ENCODE measurements around the gene ZNF444. TPM values are rescaled to one million over a fixed set of nuclear protein-coding genes. Genes with fewer than 3 reads are reported as not detected.

Gene ZNF444
- total RNA-seq, 1 experiment from 2014 or later = 31.7 TPM

DNA sequence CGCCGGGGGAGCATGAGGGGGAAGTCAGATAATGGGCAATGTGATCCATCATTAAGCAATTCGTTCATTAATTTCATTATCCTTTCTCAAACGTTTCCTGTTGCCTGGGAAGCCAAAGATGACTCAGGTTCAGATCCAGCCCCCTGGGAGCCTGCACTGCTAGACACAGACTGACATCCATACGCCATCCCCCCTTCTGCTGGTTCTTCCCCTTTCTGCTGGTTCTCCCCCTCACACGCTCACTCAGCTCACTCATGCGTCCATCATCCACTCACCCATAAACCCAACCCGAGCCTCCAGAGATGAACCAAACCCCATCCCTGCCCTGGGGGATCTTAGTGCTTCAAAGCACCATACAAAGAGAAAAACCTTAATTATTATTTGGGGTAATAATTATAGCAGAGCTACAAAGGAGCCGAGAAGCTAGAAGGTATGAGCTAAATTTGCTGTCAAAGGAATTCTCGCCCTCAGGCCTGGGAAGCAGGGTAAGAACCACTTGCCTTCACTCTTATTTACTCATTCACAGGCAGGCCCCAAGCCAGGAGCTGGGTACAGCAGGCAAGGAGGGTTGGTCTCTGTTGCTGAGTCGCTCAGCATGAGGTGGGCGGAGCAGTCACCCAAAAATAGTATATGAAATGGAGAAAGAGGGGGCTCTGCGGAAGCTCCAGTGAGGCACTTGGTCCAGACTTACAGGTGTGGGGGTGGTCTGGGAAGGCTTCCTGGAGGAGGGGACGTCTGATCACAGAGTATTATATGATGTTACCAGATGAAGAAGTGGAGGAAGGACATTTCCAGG lies 7.0 kb upstream of the ZNF444 start:
- H3K36me3 ChIP-seq (ENCODE audit: control insufficient read depth in 1 of 2, insufficient read depth in 2 of 2, low read length in 2 of 2) = no peaks in the 10 kb centered on the region
- intact Hi-C loops (cut with micrococcal nuclease) = no loop called here
- no peaks in the 10 kb centered on the region for H3K9me2 ChIP-seq (ENCODE audit: insufficient read depth)
- no peak overlapping the region for H3K9ac ChIP-seq (ENCODE audit: low read length)
- H3K4me3 ChIP-seq (replicated peaks in 1 of 2; ENCODE audit: low read depth in 1 of 2, low read length in 2 of 2) = no peak overlapping the region
- ChIA-PET RAD21 (ENCODE audit: low non-redundant PET in 1 of 2, low total read pairs in 2 of 2, uncharacterized antibody in 2 of 2, unreplicated experiment in 2 of 2) (no interaction called here), POLR2A (no interaction called here), CTCF (no interaction called here)
- no peaks in the 10 kb centered on the region for H3K9me3 ChIP-seq (ENCODE audit: control insufficient read depth in 1 of 2, insufficient read depth in 1 of 2, low read depth in 1 of 2, low read length in 2 of 2)
- DNase-seq (ENCODE audit: low read depth, low spot score) (no peak), ATAC-seq (0 out of 2 replicates have a peak, but pooled peaks have one; percentile 36)
- H3K79me2 ChIP-seq (ENCODE audit: insufficient read depth, low read length) = no peaks in the 10 kb centered on the region
- H3K4me2 ChIP-seq (ENCODE audit: low read length) = peak overlapping the region; percentile 35; the same call in 1 of the 2 replicates
- TF ChIP-seq CEBPB (IDR thresholded peaks at IDR 0.05; ENCODE audit: low read depth) (no peak), ELF1 (IDR thresholded peaks at IDR 0.05; ENCODE audit: borderline replicate concordance, low read depth) (no peak), FOSL1 (IDR thresholded peaks at IDR 0.05; ENCODE audit: low read depth) (no peak), POLR2A (IDR thresholded peaks at IDR 0.05; ENCODE audit: borderline replicate concordance, extremely low read depth, insufficient read depth, insufficient read length) (no peak), EZH2phosphoT487 (IDR thresholded peaks at IDR 0.05; ENCODE audit: borderline replicate concordance) (no peak)
- H3K27ac ChIP-seq (ENCODE audit: low read depth, low read length) = no peak overlapping the region
- peaks cover 3 to 9% of the 10 kb centered on the region in 2 experiments; a peak in 3 of 4 replicates for H3K4me1 ChIP-seq (ENCODE audit: control insufficient read depth in 1 of 2, insufficient read depth in 2 of 2, low read length in 2 of 2)
- no peak overlapping the region for H2AFZ ChIP-seq (ENCODE audit: low read depth, low read length, poor library complexity, severe bottlenecking)
- H3K27me3 ChIP-seq (ENCODE audit: insufficient read depth, low read length) = no peaks in the 10 kb centered on the region
- no TSS peak for BruUV-seq (replicated peaks)
- H4K20me1 ChIP-seq (ENCODE audit: insufficient read depth) = no peaks in the 10 kb centered on the region

DNA sequence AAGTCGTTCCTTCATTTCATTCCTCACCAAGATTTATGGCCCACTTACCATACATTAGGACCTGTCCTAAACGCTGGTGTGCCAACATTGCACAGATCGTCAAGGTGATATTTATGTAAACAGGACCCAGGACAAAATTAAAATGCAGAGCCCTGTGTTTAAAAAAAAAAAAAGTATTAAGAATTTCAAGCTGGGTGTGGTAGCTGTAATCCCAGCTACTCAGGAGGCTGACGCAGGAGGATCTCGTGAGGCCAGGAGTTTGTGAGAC lies 6.5 kb upstream of the ZNF444 start:
- POLR2A ChIA-PET = no interaction called here
- H3K27ac ChIP-seq (ENCODE audit: low read depth, low read length) = no peak overlapping the region
- no peaks in the 10 kb centered on the region for H3K27me3 ChIP-seq (ENCODE audit: insufficient read depth, low read length)
- H3K79me2 ChIP-seq (ENCODE audit: insufficient read depth, low read length) = no peaks in the 10 kb centered on the region
- H3K36me3 ChIP-seq (ENCODE audit: control insufficient read depth in 1 of 2, insufficient read depth in 2 of 2, low read length in 2 of 2) = no peaks in the 10 kb centered on the region
- H3K4me1 ChIP-seq (ENCODE audit: control insufficient read depth in 1 of 2, insufficient read depth in 2 of 2, low read length in 2 of 2) = peaks cover 3 to 9% of the 10 kb centered on the region in 2 experiments; a peak in 3 of 4 replicates
- no peak overlapping the region for H3K9ac ChIP-seq (ENCODE audit: low read length)
- H4K20me1 ChIP-seq (ENCODE audit: insufficient read depth) = no peaks in the 10 kb centered on the region
- RAD21 ChIA-PET (ENCODE audit: low non-redundant PET in 1 of 2, low total read pairs in 2 of 2, uncharacterized antibody in 2 of 2, unreplicated experiment in 2 of 2) = no interaction called here
- no peak overlapping the region for H3K4me3 ChIP-seq (replicated peaks in 1 of 2; ENCODE audit: low read depth in 1 of 2, low read length in 2 of 2)
- TF ChIP-seq, protein P1, sequence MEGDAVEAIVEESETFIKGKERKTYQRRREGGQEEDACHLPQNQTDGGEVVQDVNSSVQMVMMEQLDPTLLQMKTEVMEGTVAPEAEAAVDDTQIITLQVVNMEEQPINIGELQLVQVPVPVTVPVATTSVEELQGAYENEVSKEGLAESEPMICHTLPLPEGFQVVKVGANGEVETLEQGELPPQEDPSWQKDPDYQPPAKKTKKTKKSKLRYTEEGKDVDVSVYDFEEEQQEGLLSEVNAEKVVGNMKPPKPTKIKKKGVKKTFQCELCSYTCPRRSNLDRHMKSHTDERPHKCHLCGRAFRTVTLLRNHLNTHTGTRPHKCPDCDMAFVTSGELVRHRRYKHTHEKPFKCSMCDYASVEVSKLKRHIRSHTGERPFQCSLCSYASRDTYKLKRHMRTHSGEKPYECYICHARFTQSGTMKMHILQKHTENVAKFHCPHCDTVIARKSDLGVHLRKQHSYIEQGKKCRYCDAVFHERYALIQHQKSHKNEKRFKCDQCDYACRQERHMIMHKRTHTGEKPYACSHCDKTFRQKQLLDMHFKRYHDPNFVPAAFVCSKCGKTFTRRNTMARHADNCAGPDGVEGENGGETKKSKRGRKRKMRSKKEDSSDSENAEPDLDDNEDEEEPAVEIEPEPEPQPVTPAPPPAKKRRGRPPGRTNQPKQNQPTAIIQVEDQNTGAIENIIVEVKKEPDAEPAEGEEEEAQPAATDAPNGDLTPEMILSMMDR (IDR thresholded peaks at IDR 0.05 in 2 of 3, conservative IDR thresholded peaks at IDR 0.05 in 1 of 3; ENCODE audit: borderline replicate concordance in 1 of 3, insufficient read depth in 1 of 3, low read depth in 2 of 3, low read length in 2 of 3) = no peak
- TF ChIP-seq EZH2 (IDR thresholded peaks at IDR 0.05) = no peak
- no peak for TF ChIP-seq SRF (IDR thresholded peaks at IDR 0.05; ENCODE audit: low read depth)
- TF ChIP-seq YY1 (IDR thresholded peaks at IDR 0.05; ENCODE audit: extremely low read depth, insufficient replicate concordance, low read depth, low read length) = no peak
- TF ChIP-seq JUND (IDR thresholded peaks at IDR 0.05) = no peak
- TF ChIP-seq ZNF274 (IDR thresholded peaks at IDR 0.05; ENCODE audit: low read depth, low read length) = no peak
- TF ChIP-seq EZH2phosphoT487 (IDR thresholded peaks at IDR 0.05; ENCODE audit: borderline replicate concordance) = no peak
- TF ChIP-seq EGR1 (IDR thresholded peaks at IDR 0.05; ENCODE audit: low read depth) = no peak
- TF ChIP-seq RAD21 (IDR thresholded peaks at IDR 0.05; ENCODE audit: low read depth) = no peak
- CTCF ChIA-PET = no interaction called here
- no peaks in the 10 kb centered on the region for H3K9me2 ChIP-seq (ENCODE audit: insufficient read depth)
- no peaks in the 10 kb centered on the region for H3K9me3 ChIP-seq (ENCODE audit: control insufficient read depth in 1 of 2, insufficient read depth in 1 of 2, low read depth in 1 of 2, low read length in 2 of 2)
- intact Hi-C loops (cut with micrococcal nuclease) = no loop called here
- H2AFZ ChIP-seq (ENCODE audit: low read depth, low read length, poor library complexity, severe bottlenecking) = no peak overlapping the region
- ATAC-seq (no peak), DNase-seq (ENCODE audit: low read depth, low spot score) (no peak)
- no peak overlapping the region for H3K4me2 ChIP-seq (ENCODE audit: low read length)
- BruUV-seq (replicated peaks) = no TSS peak
